Activated CD8-positive, alpha-beta T cell treated with anti-CD3 and anti-CD28 coated beads for 36 hours (primary cell): ENCODE results near the gene ASIC3. TPM values are rescaled to one million over a fixed set of nuclear protein-coding genes. Genes with fewer than 3 reads are reported as not detected.

Experiments used
- ATAC-seq: fragments of 200-7000 bp; cut with Tn5 transposase; one replicate; pipeline ENCODE4 v1.10.0; 2021; ENCODE audit warnings: mild to moderate bottlenecking, moderate library complexity
- CTCF ChIA-PET: fragments of 350-600 bp; sonication (Branson Sonifier 250); formaldehyde crosslinking; loops from one replicate; lab custom pipeline; 2021; ENCODE audit warnings: antibody characterized with exemption; lab: Charles Lee
- POLR2A ChIA-PET: fragments of 350-600 bp; sonication (Branson Sonifier 250); formaldehyde crosslinking; loops from one replicate; lab custom pipeline; 2021; ENCODE audit warnings: antibody characterized with exemption; lab: Charles Lee
- DNase-seq: peaks from one replicate; pipeline ENCODE4 v3.0.0-alpha.2; 2020
- H3K27ac Mint-ChIP-seq: one replicate; pipeline ENCODE4 v1.8.0; 2021; ENCODE audit warnings: mild to moderate bottlenecking, mixed read lengths
- H3K27me3 Mint-ChIP-seq: one replicate; pipeline ENCODE4 v1.8.0; 2021; ENCODE audit warnings: mixed read lengths
- H3K36me3 Mint-ChIP-seq: one replicate; pipeline ENCODE4 v1.8.0; 2021; ENCODE audit warnings: low read depth, mixed read lengths
- H3K4me1 Mint-ChIP-seq: one replicate; pipeline ENCODE4 v1.8.0; 2021; ENCODE audit warnings: low read depth, mixed read lengths
- H3K4me3 Mint-ChIP-seq: one replicate; pipeline ENCODE4 v1.8.0; 2021; ENCODE audit warnings: mild to moderate bottlenecking, moderate library complexity, mixed read lengths
- H3K9me3 Mint-ChIP-seq: one replicate; pipeline ENCODE4 v1.8.0; 2021; ENCODE audit warnings: mixed read lengths
- intact Hi-C: fragments of 100-400 bp; cut with micrococcal nuclease; formaldehyde crosslinking; loops from one replicate; pipeline ENCODE4 v1.10.0; 2022
- total RNA-seq, 2 experiments: library from RNA; stranded (reverse); gene quantifications; one replicate each; pipeline ENCODE4 v1.2.3, GENCODE V29; 2021
- TF ChIP-seq, protein P1 (sequence below): fragments of 200-600 bp; IDR thresholded peaks from one replicate; pipeline ENCODE4 v1.8.0; 2022; ENCODE audit warnings: antibody characterized with exemption, mild to moderate bottlenecking

Gene ASIC3
- total RNA-seq, 2 experiments from 2014 or later, result 3.7 to 5.8 TPM

DNA sequence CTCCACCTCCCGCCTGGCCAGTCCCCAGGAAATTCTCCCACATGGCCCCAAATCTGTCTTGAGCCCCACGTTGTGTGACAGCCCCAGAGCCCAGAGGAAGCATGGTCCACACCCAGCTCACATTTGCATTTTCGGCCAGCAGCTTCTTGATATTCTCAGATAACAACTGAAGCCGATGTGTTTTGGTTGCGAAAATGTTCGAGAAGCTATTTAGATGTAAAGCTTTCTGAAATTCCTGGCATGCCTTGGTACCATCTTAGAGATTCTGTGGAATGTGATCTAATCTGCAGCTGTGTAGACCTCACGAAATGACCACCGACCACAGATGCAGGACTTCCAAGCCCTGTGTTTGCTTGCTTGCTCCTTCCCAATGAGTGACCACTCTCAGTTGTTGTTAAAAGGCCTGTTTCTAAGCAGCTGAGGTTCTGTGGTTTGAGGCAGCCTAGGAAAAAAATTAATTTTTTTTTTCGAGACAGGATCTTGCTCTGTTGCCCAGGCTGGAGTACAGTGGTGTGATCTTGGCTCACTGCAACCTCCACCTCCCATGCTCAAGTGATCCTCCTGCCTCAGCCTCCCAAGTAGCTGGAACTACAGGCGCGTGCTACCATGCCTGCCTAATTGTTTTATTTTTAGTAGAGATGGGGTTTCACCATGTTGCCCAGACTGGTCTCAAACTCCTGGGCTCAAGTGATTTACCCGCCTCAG is 19.9 kb downstream of the ASIC3 start:
- no peak overlapping the region for H3K27ac Mint-ChIP-seq
- ChIA-PET CTCF (interaction anchor here (1.3 to 1.5 kb wide), 4 partner anchors 9 to 50 kb away, joined by 3 to 5 read pairs (median 4); partner anchors contain the start of gene FASTK), POLR2A (interaction anchor here (0.6 to 2.0 kb wide), 4 partner anchors 9 to 39 kb away, joined by 3 to 7 read pairs (median 3); partner anchors contain the start of gene FASTK)
- no peak overlapping the region for H3K4me3 Mint-ChIP-seq
- no peaks in the 10 kb centered on the region for H3K27me3 Mint-ChIP-seq
- H3K36me3 Mint-ChIP-seq, result peaks cover 13% of the 10 kb centered on the region
- H3K9me3 Mint-ChIP-seq, result no peaks in the 10 kb centered on the region
- no peaks in the 10 kb centered on the region for H3K4me1 Mint-ChIP-seq
- DNase-seq (no peak), ATAC-seq (no peak)
- TF ChIP-seq, protein P1, sequence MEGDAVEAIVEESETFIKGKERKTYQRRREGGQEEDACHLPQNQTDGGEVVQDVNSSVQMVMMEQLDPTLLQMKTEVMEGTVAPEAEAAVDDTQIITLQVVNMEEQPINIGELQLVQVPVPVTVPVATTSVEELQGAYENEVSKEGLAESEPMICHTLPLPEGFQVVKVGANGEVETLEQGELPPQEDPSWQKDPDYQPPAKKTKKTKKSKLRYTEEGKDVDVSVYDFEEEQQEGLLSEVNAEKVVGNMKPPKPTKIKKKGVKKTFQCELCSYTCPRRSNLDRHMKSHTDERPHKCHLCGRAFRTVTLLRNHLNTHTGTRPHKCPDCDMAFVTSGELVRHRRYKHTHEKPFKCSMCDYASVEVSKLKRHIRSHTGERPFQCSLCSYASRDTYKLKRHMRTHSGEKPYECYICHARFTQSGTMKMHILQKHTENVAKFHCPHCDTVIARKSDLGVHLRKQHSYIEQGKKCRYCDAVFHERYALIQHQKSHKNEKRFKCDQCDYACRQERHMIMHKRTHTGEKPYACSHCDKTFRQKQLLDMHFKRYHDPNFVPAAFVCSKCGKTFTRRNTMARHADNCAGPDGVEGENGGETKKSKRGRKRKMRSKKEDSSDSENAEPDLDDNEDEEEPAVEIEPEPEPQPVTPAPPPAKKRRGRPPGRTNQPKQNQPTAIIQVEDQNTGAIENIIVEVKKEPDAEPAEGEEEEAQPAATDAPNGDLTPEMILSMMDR, result no peak
- intact Hi-C loops, result no loop called here

DNA sequence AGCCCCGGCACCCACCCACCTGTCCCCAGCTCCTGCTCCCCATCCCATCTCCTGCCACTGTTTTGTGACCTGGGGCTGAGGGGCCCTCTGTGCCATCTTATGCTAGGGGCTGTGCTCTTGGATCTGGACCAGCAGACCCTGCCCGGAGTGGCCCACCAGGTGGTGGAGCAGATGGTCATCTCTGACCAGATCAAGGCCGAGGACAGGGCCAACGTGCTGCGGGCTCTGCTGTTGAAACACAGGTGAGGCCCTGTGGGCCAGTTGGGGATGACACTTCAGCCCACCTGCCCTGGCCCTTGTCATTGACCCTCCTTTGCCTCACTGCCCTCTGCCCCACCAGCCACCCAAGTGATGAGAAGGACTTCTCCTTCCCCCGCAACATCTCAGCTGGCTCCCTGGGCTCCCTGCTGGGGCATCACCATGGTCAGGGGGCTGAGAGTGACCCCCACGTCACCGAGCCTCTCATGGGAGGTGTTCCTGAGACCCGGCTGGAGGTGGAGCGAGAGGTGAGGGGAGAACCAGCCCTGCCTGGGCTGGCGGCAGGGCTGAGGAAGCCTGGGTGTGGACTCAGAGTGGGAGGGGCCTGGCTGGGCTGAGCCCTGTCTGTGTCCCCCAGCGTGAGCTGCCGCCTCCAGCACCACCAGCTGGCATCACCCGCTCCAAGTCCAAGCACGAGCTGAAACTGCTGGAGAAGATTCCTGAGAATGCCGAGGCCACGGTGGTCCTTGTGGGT is 21.7 kb downstream of the ASIC3 start:
- H3K27ac Mint-ChIP-seq, result no peak overlapping the region
- no peak overlapping the region for H3K4me3 Mint-ChIP-seq
- ATAC-seq (no peak), DNase-seq (no peak)
- H3K4me1 Mint-ChIP-seq, result no peaks in the 10 kb centered on the region
- intact Hi-C loops, result no loop called here
- TF ChIP-seq, protein P1, result no peak
- no peaks in the 10 kb centered on the region for H3K9me3 Mint-ChIP-seq
- ChIA-PET CTCF (no interaction called here), POLR2A (interaction anchor here (1.0 kb wide), 1 partner anchor 10 kb away, joined by 3 read pairs; no protein-coding TSS in a partner anchor)
- H3K36me3 Mint-ChIP-seq, result peaks cover 13% of the 10 kb centered on the region
- H3K27me3 Mint-ChIP-seq, result no peaks in the 10 kb centered on the region

DNA sequence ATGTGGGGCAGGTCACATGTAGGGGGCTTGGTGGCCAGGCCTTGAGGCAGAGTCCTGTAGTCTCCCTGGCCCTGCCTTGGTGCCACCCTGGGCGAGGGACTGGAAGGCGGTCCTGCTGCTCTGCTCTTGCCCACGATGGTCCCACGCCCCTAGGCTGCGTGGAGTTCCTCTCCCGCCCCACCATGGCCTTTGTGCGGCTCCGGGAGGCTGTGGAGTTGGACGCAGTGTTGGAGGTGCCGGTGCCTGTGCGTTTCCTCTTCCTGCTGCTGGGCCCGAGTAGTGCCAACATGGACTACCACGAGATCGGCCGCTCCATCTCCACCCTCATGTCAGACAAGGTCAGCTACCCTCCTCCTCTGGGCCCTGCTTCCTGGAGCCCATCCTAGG is 22.2 kb downstream of the ASIC3 start:
- H3K27me3 Mint-ChIP-seq, result no peaks in the 10 kb centered on the region
- TF ChIP-seq, protein P1, result no peak
- ATAC-seq (no peak), DNase-seq (no peak)
- intact Hi-C loops, result no loop called here
- H3K27ac Mint-ChIP-seq, result no peak overlapping the region
- H3K4me3 Mint-ChIP-seq, result no peak overlapping the region
- H3K9me3 Mint-ChIP-seq, result no peaks in the 10 kb centered on the region
- peaks cover 10% of the 10 kb centered on the region for H3K36me3 Mint-ChIP-seq
- ChIA-PET POLR2A (no interaction called here), CTCF (no interaction called here)
- no peaks in the 10 kb centered on the region for H3K4me1 Mint-ChIP-seq

DNA sequence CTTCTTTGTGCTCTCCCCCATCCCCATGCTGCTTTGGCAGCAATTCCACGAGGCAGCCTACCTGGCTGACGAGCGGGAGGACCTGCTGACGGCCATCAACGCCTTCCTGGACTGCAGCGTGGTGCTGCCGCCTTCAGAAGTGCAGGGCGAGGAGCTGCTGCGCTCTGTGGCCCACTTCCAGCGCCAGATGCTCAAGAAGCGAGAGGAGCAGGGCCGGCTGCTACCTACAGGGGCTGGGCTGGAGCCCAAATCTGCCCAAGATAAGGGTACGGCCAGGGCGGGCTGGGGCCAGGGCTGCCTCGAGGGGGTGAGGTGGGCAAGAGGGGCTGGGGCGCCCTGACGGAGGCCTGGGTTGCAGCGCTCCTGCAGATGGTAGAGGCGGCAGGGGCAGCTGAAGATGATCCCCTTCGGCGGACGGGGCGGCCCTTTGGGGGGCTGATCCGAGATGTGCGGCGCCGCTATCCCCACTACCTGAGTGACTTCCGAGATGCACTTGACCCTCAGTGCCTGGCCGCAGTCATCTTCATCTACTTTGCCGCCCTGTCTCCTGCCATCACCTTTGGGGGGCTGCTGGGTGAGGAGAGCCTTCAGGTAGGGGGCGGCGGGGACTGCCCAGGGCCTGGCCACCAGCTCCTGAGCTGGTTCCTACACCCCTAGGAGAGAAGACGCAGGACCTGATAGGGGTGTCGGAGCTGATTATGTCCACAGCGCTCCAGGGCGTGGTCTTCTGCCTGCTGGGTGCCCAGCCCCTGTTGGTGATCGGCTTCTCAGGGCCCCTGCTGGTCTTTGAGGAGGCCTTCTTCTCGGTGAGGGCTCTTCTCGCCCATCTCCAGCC is 22.9 kb downstream of the ASIC3 start:
- H3K27ac Mint-ChIP-seq, result no peak overlapping the region
- TF ChIP-seq, protein P1, result no peak
- POLR2A ChIA-PET, result no interaction called here

More for the DNA sequence above, 22.9 kb downstream of the ASIC3 start:
- CTCF ChIA-PET, result no interaction called here
- intact Hi-C loops, result no loop called here
- DNase-seq (no peak), ATAC-seq (no peak)
- Mint-ChIP-seq H3K4me3 (no peak overlapping the region), H3K36me3 (peaks cover 13% of the 10 kb centered on the region), H3K27me3 (no peaks in the 10 kb centered on the region), H3K4me1 (no peaks in the 10 kb centered on the region), H3K9me3 (no peaks in the 10 kb centered on the region)
